ENCODE measurements around the gene POMT1. TPM values are rescaled to one million over a fixed set of nuclear protein-coding genes. Genes with fewer than 3 reads are reported as not detected.
A peak's percentile ranks its signal among the peaks of the same experiment; 100 is the strongest.

The POMT1 gene
- total and polyA plus RNA-seq, 2 experiments from 2014 or later = 20.2 to 32.4 TPM

DNA sequence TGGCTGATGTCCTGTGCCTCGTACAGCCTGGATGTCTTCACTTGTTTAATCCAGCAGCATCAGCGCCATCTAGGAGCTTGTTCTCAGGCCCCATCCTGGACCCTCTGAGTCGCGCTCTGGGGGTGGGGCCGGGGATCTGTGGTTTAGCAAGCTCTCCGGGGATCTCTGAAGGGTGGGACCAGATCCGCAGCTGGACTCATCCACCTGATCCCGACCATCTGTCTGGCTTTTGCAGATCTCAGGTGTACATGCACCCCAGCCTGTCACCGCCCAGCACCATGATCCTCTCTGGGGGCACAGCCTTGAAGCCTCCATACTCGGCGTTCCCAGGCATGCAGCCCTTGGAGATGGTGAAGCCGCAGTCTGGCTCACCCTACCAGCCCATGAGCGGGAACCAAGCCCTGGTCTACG lies 15.1 kb upstream of the POMT1 start:
- H3K27me3 Mint-ChIP-seq (ENCODE audit: insufficient read depth, low read depth, poor library complexity) = peaks cover 31% of the 10 kb centered on the region

DNA sequence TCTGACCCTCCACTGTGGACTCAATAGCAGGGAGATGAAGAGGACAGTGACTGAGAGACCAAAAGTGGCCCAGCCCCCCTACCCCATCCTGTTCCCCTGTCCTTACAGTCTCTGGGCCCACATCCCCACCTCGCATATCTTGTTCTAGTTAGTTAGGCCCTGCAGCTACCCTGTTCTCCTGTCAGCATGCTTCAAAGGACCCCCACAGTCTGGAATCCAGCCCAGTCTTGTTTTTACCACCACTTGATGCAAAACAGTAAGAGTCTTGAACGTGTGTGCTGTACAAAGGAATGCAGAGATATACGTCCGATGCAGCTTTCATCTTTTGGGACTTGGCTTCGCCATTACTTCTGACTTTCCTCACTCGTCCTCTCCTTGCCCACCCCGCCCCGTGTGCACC lies 12.2 kb upstream of the POMT1 start:
- ATAC-seq (no peak), DNase-seq (ENCODE audit: low spot score) (no peak)
- H2AFZ ChIP-seq = no peak overlapping the region
- peaks cover 5% of the 10 kb centered on the region for H3K79me2 ChIP-seq (replicated peaks; ENCODE audit: insufficient read depth)
- H4K20me1 ChIP-seq (replicated peaks; ENCODE audit: insufficient read depth) = peaks cover 22% of the 10 kb centered on the region
- no peaks in the 10 kb centered on the region for H3K4me1 ChIP-seq (ENCODE audit: insufficient read depth)
- no peaks in the 10 kb centered on the region for H3K9me3 Mint-ChIP-seq
- H3K9me2 ChIP-seq (ENCODE audit: insufficient read depth) = no peaks in the 10 kb centered on the region
- H3K27me3 Mint-ChIP-seq (ENCODE audit: insufficient read depth, low read depth, poor library complexity) = peaks cover 34% of the 10 kb centered on the region
- peaks cover 100% of the 10 kb centered on the region for H3K36me3 Mint-ChIP-seq (ENCODE audit: low read depth)
- H3K4me1 Mint-ChIP-seq = no peaks in the 10 kb centered on the region; the same call in 2 of the 3 replicates
- H3K4me3 ChIP-seq = no peak overlapping the region
- no peak overlapping the region for H3K4me2 ChIP-seq
- H3F3A ChIP-seq (replicated peaks; ENCODE audit: low read depth) = peaks cover 53% of the 10 kb centered on the region
- no peak overlapping the region for H3K27ac Mint-ChIP-seq
- peaks cover 66% of the 10 kb centered on the region for H3K36me3 ChIP-seq (ENCODE audit: insufficient read depth)
- no peaks in the 10 kb centered on the region for H3K27me3 ChIP-seq (ENCODE audit: insufficient read depth)
- H3K4me3 Mint-ChIP-seq = no peak overlapping the region
- no peak overlapping the region for H3K27ac ChIP-seq (ENCODE audit: low read depth)
- TF ChIP-seq CREB1 (CRISPR knock-in tag; IDR thresholded peaks at IDR 0.05; ENCODE audit: low read depth) (no peak), POLR2AphosphoS5 (IDR thresholded peaks at IDR 0.05; ENCODE audit: low read depth) (no peak), ZNF114 (CRISPR knock-in tag; IDR thresholded peaks at IDR 0.05) (no peak), EZH2 (IDR thresholded peaks at IDR 0.05; ENCODE audit: low read depth, unreplicated experiment) (no peak), JUNB (IDR thresholded peaks at IDR 0.05; ENCODE audit: unreplicated experiment) (no peak), EZH2phosphoT487 (IDR thresholded peaks at IDR 0.05; ENCODE audit: unreplicated experiment) (no peak)
- TF ChIP-seq, protein P1, sequence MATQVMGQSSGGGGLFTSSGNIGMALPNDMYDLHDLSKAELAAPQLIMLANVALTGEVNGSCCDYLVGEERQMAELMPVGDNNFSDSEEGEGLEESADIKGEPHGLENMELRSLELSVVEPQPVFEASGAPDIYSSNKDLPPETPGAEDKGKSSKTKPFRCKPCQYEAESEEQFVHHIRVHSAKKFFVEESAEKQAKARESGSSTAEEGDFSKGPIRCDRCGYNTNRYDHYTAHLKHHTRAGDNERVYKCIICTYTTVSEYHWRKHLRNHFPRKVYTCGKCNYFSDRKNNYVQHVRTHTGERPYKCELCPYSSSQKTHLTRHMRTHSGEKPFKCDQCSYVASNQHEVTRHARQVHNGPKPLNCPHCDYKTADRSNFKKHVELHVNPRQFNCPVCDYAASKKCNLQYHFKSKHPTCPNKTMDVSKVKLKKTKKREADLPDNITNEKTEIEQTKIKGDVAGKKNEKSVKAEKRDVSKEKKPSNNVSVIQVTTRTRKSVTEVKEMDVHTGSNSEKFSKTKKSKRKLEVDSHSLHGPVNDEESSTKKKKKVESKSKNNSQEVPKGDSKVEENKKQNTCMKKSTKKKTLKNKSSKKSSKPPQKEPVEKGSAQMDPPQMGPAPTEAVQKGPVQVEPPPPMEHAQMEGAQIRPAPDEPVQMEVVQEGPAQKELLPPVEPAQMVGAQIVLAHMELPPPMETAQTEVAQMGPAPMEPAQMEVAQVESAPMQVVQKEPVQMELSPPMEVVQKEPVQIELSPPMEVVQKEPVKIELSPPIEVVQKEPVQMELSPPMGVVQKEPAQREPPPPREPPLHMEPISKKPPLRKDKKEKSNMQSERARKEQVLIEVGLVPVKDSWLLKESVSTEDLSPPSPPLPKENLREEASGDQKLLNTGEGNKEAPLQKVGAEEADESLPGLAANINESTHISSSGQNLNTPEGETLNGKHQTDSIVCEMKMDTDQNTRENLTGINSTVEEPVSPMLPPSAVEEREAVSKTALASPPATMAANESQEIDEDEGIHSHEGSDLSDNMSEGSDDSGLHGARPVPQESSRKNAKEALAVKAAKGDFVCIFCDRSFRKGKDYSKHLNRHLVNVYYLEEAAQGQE (IDR thresholded peaks at IDR 0.05; ENCODE audit: unreplicated experiment) = no peak

More for the DNA sequence above, 15.1 kb upstream of the POMT1 start:
- no peak overlapping the region for H3K4me3 ChIP-seq
- TF ChIP-seq, protein P2, sequence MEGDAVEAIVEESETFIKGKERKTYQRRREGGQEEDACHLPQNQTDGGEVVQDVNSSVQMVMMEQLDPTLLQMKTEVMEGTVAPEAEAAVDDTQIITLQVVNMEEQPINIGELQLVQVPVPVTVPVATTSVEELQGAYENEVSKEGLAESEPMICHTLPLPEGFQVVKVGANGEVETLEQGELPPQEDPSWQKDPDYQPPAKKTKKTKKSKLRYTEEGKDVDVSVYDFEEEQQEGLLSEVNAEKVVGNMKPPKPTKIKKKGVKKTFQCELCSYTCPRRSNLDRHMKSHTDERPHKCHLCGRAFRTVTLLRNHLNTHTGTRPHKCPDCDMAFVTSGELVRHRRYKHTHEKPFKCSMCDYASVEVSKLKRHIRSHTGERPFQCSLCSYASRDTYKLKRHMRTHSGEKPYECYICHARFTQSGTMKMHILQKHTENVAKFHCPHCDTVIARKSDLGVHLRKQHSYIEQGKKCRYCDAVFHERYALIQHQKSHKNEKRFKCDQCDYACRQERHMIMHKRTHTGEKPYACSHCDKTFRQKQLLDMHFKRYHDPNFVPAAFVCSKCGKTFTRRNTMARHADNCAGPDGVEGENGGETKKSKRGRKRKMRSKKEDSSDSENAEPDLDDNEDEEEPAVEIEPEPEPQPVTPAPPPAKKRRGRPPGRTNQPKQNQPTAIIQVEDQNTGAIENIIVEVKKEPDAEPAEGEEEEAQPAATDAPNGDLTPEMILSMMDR (conservative IDR thresholded peaks at IDR 0.05; ENCODE audit: low read depth in 2 of 2) = peak in 1 of 2 experiments; percentile 30; a peak in 1 of 4 replicates
- TF ChIP-seq POLR2AphosphoS5 (IDR thresholded peaks at IDR 0.05; ENCODE audit: low read depth) = no peak
- TF ChIP-seq, protein P3, sequence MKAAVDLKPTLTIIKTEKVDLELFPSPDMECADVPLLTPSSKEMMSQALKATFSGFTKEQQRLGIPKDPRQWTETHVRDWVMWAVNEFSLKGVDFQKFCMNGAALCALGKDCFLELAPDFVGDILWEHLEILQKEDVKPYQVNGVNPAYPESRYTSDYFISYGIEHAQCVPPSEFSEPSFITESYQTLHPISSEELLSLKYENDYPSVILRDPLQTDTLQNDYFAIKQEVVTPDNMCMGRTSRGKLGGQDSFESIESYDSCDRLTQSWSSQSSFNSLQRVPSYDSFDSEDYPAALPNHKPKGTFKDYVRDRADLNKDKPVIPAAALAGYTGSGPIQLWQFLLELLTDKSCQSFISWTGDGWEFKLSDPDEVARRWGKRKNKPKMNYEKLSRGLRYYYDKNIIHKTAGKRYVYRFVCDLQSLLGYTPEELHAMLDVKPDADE (IDR thresholded peaks at IDR 0.05) = no peak
- DNase-seq (ENCODE audit: low spot score) (peak; percentile 42), ATAC-seq (peak; percentile 15; the same call in 2 of the 3 replicates)
- no peaks in the 10 kb centered on the region; the same call in 2 of the 3 replicates for H3K4me1 Mint-ChIP-seq
- peaks cover 55% of the 10 kb centered on the region for H3K36me3 ChIP-seq (ENCODE audit: insufficient read depth)
- no peaks in the 10 kb centered on the region; the same call in none of the 2 replicates for H3K79me2 ChIP-seq (replicated peaks; ENCODE audit: insufficient read depth)
- H3K9me3 Mint-ChIP-seq = no peaks in the 10 kb centered on the region
- peaks cover 100% of the 10 kb centered on the region for H3K36me3 Mint-ChIP-seq (ENCODE audit: low read depth)
- H2AFZ ChIP-seq = no peak overlapping the region
- H3K27ac ChIP-seq (ENCODE audit: low read depth) = no peak overlapping the region
- H3F3A ChIP-seq (replicated peaks; ENCODE audit: low read depth) = peaks cover 40% of the 10 kb centered on the region
- H4K20me1 ChIP-seq (replicated peaks; ENCODE audit: insufficient read depth) = peaks cover 12% of the 10 kb centered on the region
- H3K4me1 ChIP-seq (ENCODE audit: insufficient read depth) = no peaks in the 10 kb centered on the region
- no peak overlapping the region for H3K27ac Mint-ChIP-seq
- no peaks in the 10 kb centered on the region for H3K9me2 ChIP-seq (ENCODE audit: insufficient read depth)
- H3K4me3 Mint-ChIP-seq = no peak overlapping the region
- H3K4me2 ChIP-seq = no peak overlapping the region
- no peaks in the 10 kb centered on the region for H3K27me3 ChIP-seq (ENCODE audit: insufficient read depth)

Measured in GM23338 (cell line).